ENCODE data around the gene SVIL.
"Not testable (repeated sequence)": the region's sequence is repeated elsewhere in the genome, so short reads cannot be mapped to it uniquely, and the experiment has no call there.

Gene SVIL

DNA sequence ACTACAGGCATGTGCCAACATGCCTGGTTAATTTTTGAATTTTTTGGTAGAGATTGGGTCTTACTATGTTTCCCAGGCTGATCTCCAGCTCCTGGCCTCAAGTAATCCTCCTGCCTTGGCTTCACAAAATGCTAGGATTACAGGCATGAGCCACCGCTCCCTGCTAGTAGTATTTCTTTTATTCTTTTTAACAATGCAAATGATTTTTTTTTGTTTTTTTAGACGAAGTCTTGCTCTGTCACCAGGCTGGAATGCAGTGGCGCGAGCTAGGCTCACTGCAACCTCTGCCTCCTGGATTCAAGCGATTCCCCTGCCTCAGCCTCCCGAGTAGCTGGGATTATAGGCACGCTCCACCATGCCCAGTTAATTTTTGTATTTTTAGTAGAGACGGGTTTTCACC lies 58.1 kb downstream of the SVIL start:
- TF ChIP-seq, protein P1, sequence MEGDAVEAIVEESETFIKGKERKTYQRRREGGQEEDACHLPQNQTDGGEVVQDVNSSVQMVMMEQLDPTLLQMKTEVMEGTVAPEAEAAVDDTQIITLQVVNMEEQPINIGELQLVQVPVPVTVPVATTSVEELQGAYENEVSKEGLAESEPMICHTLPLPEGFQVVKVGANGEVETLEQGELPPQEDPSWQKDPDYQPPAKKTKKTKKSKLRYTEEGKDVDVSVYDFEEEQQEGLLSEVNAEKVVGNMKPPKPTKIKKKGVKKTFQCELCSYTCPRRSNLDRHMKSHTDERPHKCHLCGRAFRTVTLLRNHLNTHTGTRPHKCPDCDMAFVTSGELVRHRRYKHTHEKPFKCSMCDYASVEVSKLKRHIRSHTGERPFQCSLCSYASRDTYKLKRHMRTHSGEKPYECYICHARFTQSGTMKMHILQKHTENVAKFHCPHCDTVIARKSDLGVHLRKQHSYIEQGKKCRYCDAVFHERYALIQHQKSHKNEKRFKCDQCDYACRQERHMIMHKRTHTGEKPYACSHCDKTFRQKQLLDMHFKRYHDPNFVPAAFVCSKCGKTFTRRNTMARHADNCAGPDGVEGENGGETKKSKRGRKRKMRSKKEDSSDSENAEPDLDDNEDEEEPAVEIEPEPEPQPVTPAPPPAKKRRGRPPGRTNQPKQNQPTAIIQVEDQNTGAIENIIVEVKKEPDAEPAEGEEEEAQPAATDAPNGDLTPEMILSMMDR (IDR thresholded peaks at IDR 0.05; ENCODE audit: insufficient read depth, low read length, missing control alignments): no peak
- DNase-seq (ENCODE audit: low read depth, low spot score): no peak
- no peak overlapping the region for H3K4me3 ChIP-seq (ENCODE audit: low read depth, low read length)
- POLR2A ChIA-PET: no interaction called here
- CTCF ChIA-PET: interaction anchor here (1.2 to 7.3 kb wide), 3 partner anchors 9 to 14 kb away, joined by 3 to 46 read pairs (median 3); no protein-coding TSS in a partner anchor

DNA sequence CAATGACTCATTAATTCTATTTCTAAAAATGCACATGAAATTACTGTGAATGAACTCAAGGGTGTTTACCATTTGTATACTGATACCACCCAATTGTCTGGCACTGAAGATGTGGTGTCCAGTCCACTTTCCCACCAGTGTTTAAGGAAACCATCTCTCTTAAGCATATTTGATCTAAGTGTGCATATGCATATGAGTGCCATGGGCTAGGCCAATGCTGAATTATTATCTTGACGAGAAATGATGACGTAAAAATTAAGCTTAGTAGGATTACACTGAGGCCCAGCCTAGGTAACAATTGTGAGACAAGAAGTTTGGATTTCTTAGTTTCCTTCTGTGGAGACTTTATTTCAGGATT lies 59.7 kb downstream of the SVIL start:
- CTCF ChIA-PET: interaction anchor here (1.2 kb wide), 1 partner anchor 17 kb away, joined by 5 read pairs; no protein-coding TSS in a partner anchor
- H3K4me3 ChIP-seq (ENCODE audit: low read depth, low read length): no peak overlapping the region
- POLR2A ChIA-PET: no interaction called here
- DNase-seq (ENCODE audit: low read depth, low spot score): no peak
- TF ChIP-seq, protein P1 (IDR thresholded peaks at IDR 0.05; ENCODE audit: insufficient read depth, low read length, missing control alignments): no peak

DNA sequence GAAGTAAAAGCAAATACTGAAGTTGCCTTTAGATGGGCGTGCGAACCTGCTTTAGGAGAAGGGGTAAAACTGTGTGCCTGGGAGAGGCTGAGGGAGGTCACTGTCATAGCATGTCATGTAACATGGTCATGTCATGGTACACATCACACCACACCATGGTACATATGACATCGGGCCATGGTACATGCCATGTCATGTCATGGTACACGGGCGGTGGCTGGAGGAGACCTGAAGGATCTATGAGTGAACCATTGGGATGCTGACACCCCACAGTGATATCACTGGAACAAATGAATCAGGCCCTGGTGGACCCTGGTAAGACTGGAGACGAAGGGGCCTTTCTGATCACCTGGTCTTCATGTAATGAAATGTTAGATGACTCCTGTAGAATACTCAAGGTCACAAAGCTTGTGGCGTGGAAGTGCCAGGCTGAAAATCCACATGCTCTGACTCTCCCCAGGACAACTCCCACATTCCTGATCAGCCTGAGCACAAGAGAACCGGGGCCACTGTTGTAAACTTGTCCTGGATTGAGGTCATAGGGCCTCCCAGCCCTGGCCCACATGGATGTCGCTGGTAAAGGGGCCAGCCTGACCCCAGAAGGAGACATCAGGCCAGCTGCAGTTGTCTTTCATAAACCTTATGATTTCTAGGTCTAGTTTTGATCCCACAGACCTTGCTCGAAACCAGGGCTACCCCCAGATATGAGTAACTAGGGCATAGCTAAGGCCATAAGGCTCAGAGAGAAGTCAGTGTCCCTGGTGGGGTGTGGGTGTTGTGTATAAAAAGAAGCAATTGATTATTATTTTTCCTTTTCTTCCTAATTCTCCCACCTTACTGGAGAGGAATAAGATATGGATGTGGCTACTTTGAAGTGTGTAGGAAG lies 60.3 kb downstream of the SVIL start:
- POLR2A ChIA-PET; DNase-seq (ENCODE audit: low read depth, low spot score); H3K4me3 ChIP-seq (ENCODE audit: low read depth, low read length): not testable (repeated sequence)
- CTCF ChIA-PET: interaction anchor here (1.2 kb wide), 1 partner anchor 17 kb away, joined by 5 read pairs; no protein-coding TSS in a partner anchor

DNA sequence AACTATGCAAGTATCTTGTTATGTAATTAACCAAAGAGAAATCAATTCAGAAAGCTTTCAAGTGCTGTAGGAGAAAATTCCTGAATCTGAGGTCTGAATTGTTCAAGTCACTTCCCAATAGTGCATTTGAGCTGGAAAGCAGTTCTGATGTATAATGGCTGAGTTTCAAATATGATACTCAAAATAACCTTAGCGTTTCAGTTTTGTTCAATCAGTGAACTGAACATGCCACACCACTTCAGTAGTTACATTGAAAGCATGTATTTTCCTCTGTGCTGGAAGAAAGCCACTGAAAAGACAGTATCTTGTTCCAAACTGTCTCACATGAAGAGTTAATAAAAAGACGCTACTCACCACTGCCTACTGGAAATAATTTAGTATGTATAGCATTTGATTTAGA lies 64.5 kb downstream of the SVIL start:
- POLR2A ChIA-PET; H3K4me3 ChIP-seq (ENCODE audit: low read depth, low read length); DNase-seq (ENCODE audit: low read depth, low spot score): not testable (repeated sequence)
- CTCF ChIA-PET: interaction anchor here (1.2 to 1.8 kb wide), 5 partner anchors 18 to 56 kb away, joined by 3 to 10 read pairs (median 6); no protein-coding TSS in a partner anchor

DNA sequence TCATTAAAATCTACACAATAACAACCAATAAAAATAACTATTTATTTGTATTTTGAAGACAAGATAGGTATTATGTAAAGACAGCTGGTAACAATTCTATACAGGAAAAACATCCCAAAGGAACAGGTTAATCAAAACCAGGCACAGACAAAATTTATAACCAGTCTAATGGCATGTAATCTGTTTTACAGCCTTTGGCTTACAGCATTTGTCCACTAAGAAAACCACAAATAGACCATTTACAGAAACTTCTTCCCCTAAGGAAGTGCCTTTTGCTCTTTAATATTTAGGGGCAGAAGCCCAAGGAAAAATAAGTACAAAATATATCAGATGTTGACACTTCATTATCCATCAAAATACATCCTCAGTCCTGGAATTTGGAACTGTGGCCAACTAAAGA lies 65.0 kb downstream of the SVIL start:
- CTCF ChIA-PET: interaction anchor here (1.1 to 1.5 kb wide), 4 partner anchors 21 to 121 kb away, joined by 3 to 6 read pairs (median 4); no protein-coding TSS in a partner anchor
- no peak for DNase-seq (ENCODE audit: low read depth, low spot score)

DNA sequence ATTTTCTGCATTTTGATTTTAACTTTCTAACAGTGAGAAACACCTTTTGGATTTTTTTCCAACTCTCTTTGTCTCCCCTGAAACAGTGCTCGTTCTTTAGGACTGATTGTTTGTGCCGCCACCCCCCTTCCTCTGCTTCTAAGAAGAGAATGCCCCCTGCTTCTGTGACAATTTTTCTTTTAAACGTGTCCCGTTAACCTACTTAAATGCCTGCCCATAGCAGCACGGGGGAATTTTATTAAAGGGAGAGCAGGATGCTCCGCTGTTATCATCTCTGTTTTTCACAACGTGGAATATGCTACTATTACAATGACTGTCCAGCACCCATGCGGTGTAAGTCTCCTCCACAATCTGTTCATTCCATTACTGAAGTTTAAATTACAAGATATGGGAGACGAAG lies 67.8 kb downstream of the SVIL start:
- H3K4me3 ChIP-seq (ENCODE audit: low read depth, low read length): no peak overlapping the region
- TF ChIP-seq, protein P1 (IDR thresholded peaks at IDR 0.05; ENCODE audit: insufficient read depth, low read length, missing control alignments): no peak
- CTCF ChIA-PET: interaction anchor here (1.5 kb wide), 1 partner anchor 23 kb away, joined by 3 read pairs; no protein-coding TSS in a partner anchor
- DNase-seq (ENCODE audit: low read depth, low spot score): no peak
- POLR2A ChIA-PET: no interaction called here

More for the DNA sequence above, 65.0 kb downstream of the SVIL start:
- TF ChIP-seq, protein P1 (IDR thresholded peaks at IDR 0.05; ENCODE audit: insufficient read depth, low read length, missing control alignments): no peak
- H3K4me3 ChIP-seq (ENCODE audit: low read depth, low read length): no peak overlapping the region
- POLR2A ChIA-PET: no interaction called here

DNA sequence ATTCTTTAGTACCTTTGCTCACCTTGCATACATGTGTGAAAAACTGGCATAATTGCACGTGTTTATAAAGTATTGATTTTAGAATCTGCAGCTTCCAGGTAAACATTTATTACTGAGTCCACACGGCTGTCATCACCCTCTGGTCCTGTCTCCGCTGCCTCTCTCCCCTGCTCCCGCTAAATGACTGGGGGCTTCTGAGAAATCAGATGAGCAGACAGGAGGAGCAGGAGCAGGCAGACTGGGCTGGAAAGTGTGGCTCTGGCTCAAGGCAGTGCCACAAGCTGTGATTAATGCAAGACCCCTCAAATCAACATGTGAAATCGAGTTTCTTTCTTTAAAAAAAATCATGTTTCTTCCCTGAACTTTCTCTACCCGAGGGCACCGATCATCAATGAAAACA lies 68.6 kb downstream of the SVIL start:
- POLR2A ChIA-PET; CTCF ChIA-PET; DNase-seq (ENCODE audit: low read depth, low spot score); H3K4me3 ChIP-seq (ENCODE audit: low read depth, low read length): not testable (repeated sequence)

Measured in AG04449 (cell line).